Hepatocyte (in vitro differentiated cells): Measurements from ENCODE around the gene CHAT. TPM values are rescaled to one million over a fixed set of nuclear protein-coding genes. Genes with fewer than 3 reads are reported as not detected.

Source experiments
- DNase-seq: peaks from one replicate; pipeline ENCODE4 v3.0.0-alpha.2; 2016; ENCODE audit warnings: low spot score
- H2AFZ ChIP-seq: fragments of 200-600 bp; sonication (generic); 2 replicates; pipeline ENCODE4 v1.6.0; 2016; ENCODE audit warnings: antibody characterized with exemption, mild to moderate bottlenecking
- H3K27ac ChIP-seq: fragments of 200-600 bp; sonication (generic); 2 replicates; pipeline ENCODE4 v1.5.1; 2016; ENCODE audit warnings: mild to moderate bottlenecking
- H3K27me3 ChIP-seq: fragments of 200-600 bp; sonication (generic); 2 replicates; pipeline ENCODE4 v1.6.1; 2016
- H3K36me3 ChIP-seq: fragments of 200-600 bp; sonication (generic); replicated peaks from 2 replicates; pipeline ENCODE4 v1.5.1; 2016; ENCODE audit warnings: low read depth; ENCODE audit not compliant: insufficient read depth
- H3K4me1 ChIP-seq: fragments of 200-600 bp; sonication (generic); 2 replicates; pipeline ENCODE4 v1.5.1; 2016; ENCODE audit warnings: mild to moderate bottlenecking, moderate library complexity; ENCODE audit not compliant: insufficient read depth
- H3K4me2 ChIP-seq: fragments of 200-600 bp; sonication (generic); 2 replicates; pipeline ENCODE4 v1.6.0; 2016
- H3K4me3 ChIP-seq: fragments of 200-600 bp; sonication (generic); 2 replicates; pipeline ENCODE4 v1.5.1; 2016; ENCODE audit warnings: mild to moderate bottlenecking
- H3K79me2 ChIP-seq: fragments of 200-600 bp; sonication (generic); 2 replicates; pipeline ENCODE4 v1.6.0; 2017; ENCODE audit warnings: mild to moderate bottlenecking
- H3K9me2 ChIP-seq: fragments of 200-600 bp; sonication (generic); replicated peaks from 2 replicates; pipeline ENCODE4 v1.6.0; 2017; ENCODE audit warnings: mild to moderate bottlenecking; ENCODE audit not compliant: insufficient read depth
- H3K9me3 ChIP-seq: fragments of 200-600 bp; sonication (generic); 2 replicates; pipeline ENCODE4 v1.5.1; 2016; ENCODE audit warnings: low read depth, mild to moderate bottlenecking
- H4K20me1 ChIP-seq: fragments of 200-600 bp; sonication (generic); 2 replicates; pipeline ENCODE4 v1.6.0; 2016; ENCODE audit warnings: mild to moderate bottlenecking; ENCODE audit not compliant: insufficient read depth, poor library complexity, severe bottlenecking
- EZH2 ChIP-seq: fragments of 200-600 bp; sonication (generic); IDR thresholded peaks from 2 replicates; pipeline ENCODE4 v1.6.1; 2016; ENCODE audit warnings: antibody characterized with exemption, mild to moderate bottlenecking, borderline replicate concordance
- EZH2phosphoT487 ChIP-seq: fragments of 200-600 bp; sonication (generic); IDR thresholded peaks from one replicate; pipeline ENCODE4 v1.6.1; 2018; ENCODE audit warnings: antibody characterized with exemption, mild to moderate bottlenecking, low read depth, moderate library complexity; ENCODE audit not compliant: unreplicated experiment, severe bottlenecking
- WGBS: methylation state at CpG from one replicate; pipeline ENCODE4 v1.1.6; 2016; ENCODE audit warnings: low lambda C conversion rate; ENCODE audit errors: missing lambda C conversion rate; 5-methylcytosine and 5-hydroxymethylcytosine counted together
- polyA plus RNA-seq: library from polyadenylated mRNA; unstranded; fragments of >200 nt; fragmentation: Nextera tagmentation; extraction: Ambion mirVana; gene quantifications from 2 replicates; pipeline ENCODE4 v1.2.1, GENCODE V29; 2016
- total RNA-seq: library from RNA; depleted of rRNA; stranded (reverse); fragments of >200 nt; gene quantifications from 2 replicates; pipeline ENCODE4 v1.2.3, GENCODE V29; 2014
- TF ChIP-seq, protein P1 (sequence below): fragments of 200-600 bp; sonication (generic); IDR thresholded peaks from 2 replicates; pipeline ENCODE4 v1.5.1; 2016; ENCODE audit warnings: antibody characterized with exemption, mild to moderate bottlenecking; ENCODE audit not compliant: poor library complexity

The CHAT gene
- 0.27 TPM in 1 of 2 replicates, not detected in the other for total RNA-seq
- 0.88 TPM in 1 of 2 replicates, not detected in the other for polyA plus RNA-seq

GRCh38 chr10:49613882-49614241 is at the start of gene CHAT:
CHAT (plus strand) TSS chr10:49614037; CDS start chr10:49614190, 153 bp downstream.
- no peaks in the 10 kb centered on the region for H4K20me1 ChIP-seq
- peaks cover 10% of the 10 kb centered on the region for H3K4me1 ChIP-seq
- no peaks in the 10 kb centered on the region for H3K79me2 ChIP-seq
- DNase-seq: no peak
- no peaks in the 10 kb centered on the region for H3K36me3 ChIP-seq
- no peaks in the 10 kb centered on the region for H3K9me2 ChIP-seq
- peaks cover 99% of the 10 kb centered on the region for H3K27me3 ChIP-seq
- H3K4me3 ChIP-seq: no peak within 1 kb of the TSS
- no peak within 1 kb of the TSS for H2AFZ ChIP-seq
- TF ChIP-seq EZH2 (peak; percentile 54), EZH2phosphoT487 (no peak)
- TF ChIP-seq, protein P1, sequence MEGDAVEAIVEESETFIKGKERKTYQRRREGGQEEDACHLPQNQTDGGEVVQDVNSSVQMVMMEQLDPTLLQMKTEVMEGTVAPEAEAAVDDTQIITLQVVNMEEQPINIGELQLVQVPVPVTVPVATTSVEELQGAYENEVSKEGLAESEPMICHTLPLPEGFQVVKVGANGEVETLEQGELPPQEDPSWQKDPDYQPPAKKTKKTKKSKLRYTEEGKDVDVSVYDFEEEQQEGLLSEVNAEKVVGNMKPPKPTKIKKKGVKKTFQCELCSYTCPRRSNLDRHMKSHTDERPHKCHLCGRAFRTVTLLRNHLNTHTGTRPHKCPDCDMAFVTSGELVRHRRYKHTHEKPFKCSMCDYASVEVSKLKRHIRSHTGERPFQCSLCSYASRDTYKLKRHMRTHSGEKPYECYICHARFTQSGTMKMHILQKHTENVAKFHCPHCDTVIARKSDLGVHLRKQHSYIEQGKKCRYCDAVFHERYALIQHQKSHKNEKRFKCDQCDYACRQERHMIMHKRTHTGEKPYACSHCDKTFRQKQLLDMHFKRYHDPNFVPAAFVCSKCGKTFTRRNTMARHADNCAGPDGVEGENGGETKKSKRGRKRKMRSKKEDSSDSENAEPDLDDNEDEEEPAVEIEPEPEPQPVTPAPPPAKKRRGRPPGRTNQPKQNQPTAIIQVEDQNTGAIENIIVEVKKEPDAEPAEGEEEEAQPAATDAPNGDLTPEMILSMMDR: no peak
- no peaks in the 10 kb centered on the region for H3K9me3 ChIP-seq
- H3K27ac ChIP-seq: no peak within 1 kb of the TSS
- H3K4me2 ChIP-seq: peak within 1 kb of the TSS; percentile 59
- WGBS: 24% methylated on average over 4 of the region's 10 CpGs

DNA sequence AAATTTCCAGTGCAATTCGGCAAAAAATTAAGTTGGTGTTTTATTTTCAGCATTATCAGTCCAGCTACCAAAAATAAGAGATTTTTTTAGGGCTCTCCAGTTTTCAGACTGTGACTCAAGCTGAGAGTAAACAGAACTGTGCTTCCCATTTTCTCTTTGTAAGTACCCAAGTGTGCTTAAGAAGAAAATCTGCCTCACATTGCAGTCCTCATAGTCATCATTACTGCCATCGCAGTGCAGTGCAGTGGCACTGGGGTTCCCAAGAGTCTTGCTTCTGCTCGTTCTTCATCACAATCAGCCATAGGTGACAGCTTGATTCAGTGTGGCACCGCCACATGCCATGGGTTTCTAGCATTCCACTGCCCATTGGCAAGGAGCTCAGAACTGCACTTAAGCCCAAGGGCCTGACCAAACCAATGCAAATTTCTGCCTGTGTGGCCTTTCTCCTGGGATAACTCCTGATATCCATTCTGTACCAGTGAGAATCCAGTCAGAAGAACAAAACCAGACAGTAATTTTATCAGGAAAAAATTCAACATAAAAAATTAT is 49.3 kb upstream of the CHAT start:
- Histone ChIP-seq H4K20me1 (no peaks in the 10 kb centered on the region), H3K36me3 (no peaks in the 10 kb centered on the region), H3K9me3 (no peaks in the 10 kb centered on the region), H3K79me2 (no peaks in the 10 kb centered on the region), H3K9me2 (no peaks in the 10 kb centered on the region), H3K27me3 (no peaks in the 10 kb centered on the region), H3K4me1 (no peaks in the 10 kb centered on the region), H2AFZ (no peak overlapping the region), H3K27ac (no peak overlapping the region), H3K4me3 (no peak overlapping the region), H3K4me2 (no peak overlapping the region)
- TF ChIP-seq EZH2: no peak
- no peak for TF ChIP-seq EZH2phosphoT487
- TF ChIP-seq, protein P1: no peak
- 93% methylated on average over 4 of the region's 4 CpGs for WGBS
- no peak for DNase-seq

- no peak for DNase-seq
- H3K79me2 ChIP-seq: no peaks in the 10 kb centered on the region
- no peak overlapping the region for H3K4me3 ChIP-seq
- no peak overlapping the region for H3K27ac ChIP-seq
- H3K4me1 ChIP-seq: no peaks in the 10 kb centered on the region
- H3K9me2 ChIP-seq: no peaks in the 10 kb centered on the region
- WGBS: 94% methylated on average over 1 of the region's 1 CpG
- no peaks in the 10 kb centered on the region for H4K20me1 ChIP-seq
- H3K27me3 ChIP-seq: no peaks in the 10 kb centered on the region
- no peaks in the 10 kb centered on the region for H3K9me3 ChIP-seq
- no peaks in the 10 kb centered on the region for H3K36me3 ChIP-seq
- H3K4me2 ChIP-seq: no peak overlapping the region
- H2AFZ ChIP-seq: no peak overlapping the region
- TF ChIP-seq, protein P1: no peak
Measured at GRCh38 chr10:49567810-49568209, 46.0 kb upstream of the CHAT start.

DNA sequence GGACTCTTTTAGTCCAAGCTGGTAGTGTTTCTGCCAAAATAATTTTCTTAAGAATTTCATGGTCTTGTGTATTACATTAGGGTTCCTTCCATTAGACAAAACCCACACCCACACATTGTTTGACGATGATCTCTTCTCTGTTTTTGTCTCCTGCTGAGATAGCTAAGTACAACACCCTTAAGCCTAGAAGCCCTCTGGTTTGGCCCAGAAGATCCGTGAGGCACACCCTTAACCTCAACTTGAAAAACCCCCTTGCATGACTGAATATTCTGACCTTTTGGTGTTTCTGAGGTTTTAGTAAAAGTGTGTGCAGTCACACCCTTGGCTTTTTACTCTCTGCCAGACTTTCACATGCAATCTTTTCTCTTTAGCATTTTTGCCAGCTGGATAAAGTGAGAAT is 45.6 kb upstream of the CHAT start:
- no peaks in the 10 kb centered on the region for H3K4me1 ChIP-seq
- H3K4me3 ChIP-seq: no peak overlapping the region
- H3K36me3 ChIP-seq: no peaks in the 10 kb centered on the region
- TF ChIP-seq, protein P1: no peak
- TF ChIP-seq EZH2phosphoT487 (no peak), EZH2 (no peak)
- no peak overlapping the region for H3K4me2 ChIP-seq
- WGBS: 92% methylated on average over 2 of the region's 2 CpGs
- no peaks in the 10 kb centered on the region for H3K27me3 ChIP-seq
- H3K9me3 ChIP-seq: no peaks in the 10 kb centered on the region
- H2AFZ ChIP-seq: no peak overlapping the region
- no peak overlapping the region for H3K27ac ChIP-seq
- no peaks in the 10 kb centered on the region for H4K20me1 ChIP-seq
- no peak for DNase-seq
- no peaks in the 10 kb centered on the region for H3K9me2 ChIP-seq
- no peaks in the 10 kb centered on the region for H3K79me2 ChIP-seq
